H9 (cell line): Measurements from ENCODE around the gene FAM227B. TPM values are rescaled to one million over a fixed set of nuclear protein-coding genes. Genes with fewer than 3 reads are reported as not detected.

Experiments used
- DNase-seq: peaks from one replicate; pipeline ENCODE4 v3.0.0-alpha.2; 2017
- H2AFZ ChIP-seq: one replicate; pipeline ENCODE4 v1.6.1; 2013; ENCODE audit warnings: mild to moderate bottlenecking, low read length, control low read depth, moderate library complexity
- H2AK5ac ChIP-seq: 2 replicates; pipeline ENCODE4 v1.6.1; 2013; ENCODE audit warnings: low read length, control low read depth, mixed read lengths; ENCODE audit not compliant: insufficient read length
- H2BK120ac ChIP-seq: one replicate; pipeline ENCODE4 v1.6.1; 2013; ENCODE audit warnings: low read depth, mild to moderate bottlenecking, low read length, control low read depth, inconsistent platforms; ENCODE audit not compliant: poor library complexity, severe bottlenecking
- H2BK12ac ChIP-seq: 2 replicates; pipeline ENCODE4 v1.6.1; 2013; ENCODE audit warnings: low read length, control low read depth, mixed read lengths, low read depth; ENCODE audit not compliant: insufficient read length
- H2BK15ac ChIP-seq: 2 replicates; pipeline ENCODE4 v1.6.1; 2013; ENCODE audit warnings: low read depth, low read length, control low read depth
- H2BK20ac ChIP-seq: one replicate; pipeline ENCODE4 v1.6.1; 2013; ENCODE audit warnings: low read depth, mild to moderate bottlenecking, low read length, control low read depth, inconsistent platforms; ENCODE audit not compliant: poor library complexity, severe bottlenecking
- H2BK5ac ChIP-seq: 2 replicates; pipeline ENCODE4 v1.6.1; 2013; ENCODE audit warnings: low read length, control low read depth, mixed read lengths; ENCODE audit not compliant: insufficient read length
- H3K14ac ChIP-seq: 2 replicates; pipeline ENCODE4 v1.6.1; 2013; ENCODE audit warnings: low read length, control low read depth; ENCODE audit not compliant: insufficient read depth
- H3K18ac ChIP-seq: 2 replicates; pipeline ENCODE4 v1.6.1; 2013; ENCODE audit warnings: low read depth, mild to moderate bottlenecking, mixed read lengths, low read length, control low read depth; ENCODE audit not compliant: insufficient read length
- H3K23ac ChIP-seq: 2 replicates; pipeline ENCODE4 v1.6.1; 2013; ENCODE audit warnings: low read length, control low read depth, mixed read lengths, low read depth; ENCODE audit not compliant: insufficient read length
- H3K23me2 ChIP-seq: 2 replicates; pipeline ENCODE4 v1.6.1; 2013; ENCODE audit warnings: low read depth, mild to moderate bottlenecking, mixed read lengths, low read length, control low read depth; ENCODE audit not compliant: insufficient read length, poor library complexity, severe bottlenecking
- H3K27ac ChIP-seq: 2 replicates; pipeline ENCODE4 v1.5.1; 2013; ENCODE audit warnings: low read length, control low read depth, mixed read lengths, low read depth; ENCODE audit not compliant: insufficient read length
- H3K27me3 ChIP-seq: 2 replicates; pipeline ENCODE4 v1.6.1; 2013; ENCODE audit warnings: low read length, control low read depth, inconsistent platforms; ENCODE audit not compliant: insufficient read depth
- H3K4ac ChIP-seq: 2 replicates; pipeline ENCODE4 v1.6.1; 2013; ENCODE audit warnings: low read depth, mild to moderate bottlenecking, control low read depth, inconsistent platforms, low read length, moderate library complexity
- H3K4me1 ChIP-seq: 2 replicates; pipeline ENCODE4 v1.6.1; 2013; ENCODE audit warnings: low read length, control low read depth, inconsistent platforms; ENCODE audit not compliant: insufficient read depth
- H3K4me2 ChIP-seq: 2 replicates; pipeline ENCODE4 v1.6.1; 2013; ENCODE audit warnings: low read length, control low read depth, mixed read lengths; ENCODE audit not compliant: insufficient read length, insufficient read depth
- H3K56ac ChIP-seq: 2 replicates; pipeline ENCODE4 v1.6.1; 2013; ENCODE audit warnings: low read depth, mild to moderate bottlenecking, mixed read lengths, low read length, control low read depth; ENCODE audit not compliant: insufficient read length
- H3K79me1 ChIP-seq: 2 replicates; pipeline ENCODE4 v1.6.1; 2013; ENCODE audit warnings: low read depth, mild to moderate bottlenecking, moderate library complexity, low read length, control low read depth, inconsistent platforms; ENCODE audit not compliant: insufficient read depth, poor library complexity, severe bottlenecking
- H3K79me2 ChIP-seq: 2 replicates; pipeline ENCODE4 v1.6.1; 2013; ENCODE audit warnings: low read length, control low read depth, inconsistent platforms; ENCODE audit not compliant: insufficient read depth
- H3K9ac ChIP-seq: 2 replicates; pipeline ENCODE4 v1.6.1; 2013; ENCODE audit warnings: low read length, control low read depth, mixed read lengths; ENCODE audit not compliant: insufficient read length; ENCODE audit errors: extremely low read depth
- H3K9me3 ChIP-seq: one replicate; pipeline ENCODE4 v1.6.1; 2013; ENCODE audit warnings: low read depth, low read length, inconsistent platforms; ENCODE audit not compliant: control insufficient read depth
- H3T11ph ChIP-seq: one replicate; pipeline ENCODE4 v1.6.1; 2013; ENCODE audit warnings: mild to moderate bottlenecking, low read length, control low read depth, inconsistent platforms
- H4K20me1 ChIP-seq: one replicate; pipeline ENCODE4 v1.6.1; 2013; ENCODE audit not compliant: control insufficient read depth, insufficient read length, insufficient read depth
- H4K5ac ChIP-seq: 2 replicates; pipeline ENCODE4 v1.6.1; 2013; ENCODE audit warnings: low read depth, mild to moderate bottlenecking, mixed read lengths, low read length, control low read depth; ENCODE audit not compliant: insufficient read length
- H4K8ac ChIP-seq: replicated peaks from 2 replicates; pipeline ENCODE4 v1.6.1; 2013; ENCODE audit warnings: low read length, control low read depth, mixed read lengths, low read depth; ENCODE audit not compliant: insufficient read length
- H4K91ac ChIP-seq: 2 replicates; pipeline ENCODE4 v1.6.1; 2013; ENCODE audit warnings: low read depth, mild to moderate bottlenecking, moderate library complexity, mixed read lengths, low read length, control low read depth; ENCODE audit not compliant: insufficient read length
- H3K27ac Mint-ChIP-seq, 3 experiments: 2 replicates in 2 of 3; 3 replicates in 1 of 3; pipeline ENCODE4 v1.8.0; 2020 to 2021; ENCODE audit warnings: mixed read lengths in 3 of 3, mild to moderate bottlenecking in 1 of 3, moderate library complexity in 1 of 3
- H3K27me3 Mint-ChIP-seq: 2 replicates; pipeline ENCODE4 v1.8.0; 2021; ENCODE audit warnings: low read depth, mild to moderate bottlenecking, moderate library complexity, mixed read lengths
- H3K36me3 Mint-ChIP-seq, 3 experiments: 2 replicates in 2 of 3; 3 replicates in 1 of 3; pipeline ENCODE4 v1.8.0; 2020 to 2021; ENCODE audit warnings: low read depth in 3 of 3, mixed read lengths in 3 of 3; ENCODE audit not compliant: insufficient read depth in 1 of 3
- H3K4me1 Mint-ChIP-seq, 2 experiments: 2 replicates each; pipeline ENCODE4 v1.8.0; 2020; ENCODE audit warnings: mixed read lengths in 2 of 2
- H3K4me3 Mint-ChIP-seq, 2 experiments: 2 replicates in 1 of 2; 3 replicates in 1 of 2; pipeline ENCODE4 v1.8.0; 2020 to 2021; ENCODE audit warnings: mild to moderate bottlenecking in 2 of 2, mixed read lengths in 2 of 2, moderate library complexity in 1 of 2
- H3K9me3 Mint-ChIP-seq, 2 experiments: 2 replicates in 1 of 2; 3 replicates in 1 of 2; pipeline ENCODE4 v1.8.0; 2020; ENCODE audit warnings: mild to moderate bottlenecking in 2 of 2, mixed read lengths in 2 of 2, moderate library complexity in 1 of 2
- CTCF ChIP-seq: fragments of 200-600 bp; sonication (generic); conservative IDR thresholded peaks from 3 replicates; pipeline ENCODE4 v1.8.0; 2021; ENCODE audit warnings: antibody characterized with exemption, mild to moderate bottlenecking
- WGBS: extraction: QIAGEN DNeasy Blood & Tissue Kit; methylation state at CpG from one replicate; pipeline ENCODE4 v1.1.7; 2013; ENCODE audit warnings: missing lambda C conversion rate, low lambda C conversion rate, mixed read lengths; ENCODE audit not compliant: insufficient read length; ENCODE audit errors: extremely low coverage; 5-methylcytosine and 5-hydroxymethylcytosine counted together
- total RNA-seq: library from RNA; stranded (reverse); gene quantifications from 2 replicates; pipeline ENCODE4 v1.2.1, GENCODE V29; 2021

FAM227B gene
- total RNA-seq, 1 experiment from 2014 or later: 5.5 TPM

- Histone ChIP-seq H3K79me1 (no peaks in the 10 kb centered on the region), H3K23me2 (no peaks in the 10 kb centered on the region), H3K23ac (no peak overlapping the region), H3K4me2 (no peak overlapping the region), H3K4ac (no peak overlapping the region), H2AK5ac (no peak overlapping the region), H2BK15ac (no peak overlapping the region), H3T11ph (no peak overlapping the region), H2BK5ac (no peak overlapping the region), H4K20me1 (no peaks in the 10 kb centered on the region), H2BK20ac (no peak overlapping the region), H2AFZ (no peak overlapping the region), H3K9ac (peak overlapping the region; percentile 37), H3K79me2 (no peaks in the 10 kb centered on the region), H3K18ac (no peak overlapping the region), H3K27me3 (no peaks in the 10 kb centered on the region), H3K56ac (no peak overlapping the region), H2BK12ac (no peak overlapping the region), H4K5ac (no peak overlapping the region), H3K4me1 (no peaks in the 10 kb centered on the region), H2BK120ac (no peak overlapping the region), H3K9me3 (no peaks in the 10 kb centered on the region), H4K91ac (no peak overlapping the region), H3K14ac (no peak overlapping the region), H4K8ac (no peak overlapping the region), H3K27ac (no peak overlapping the region)
- peak overlapping the region in 2 of 3 experiments; percentile 2 to 15; a peak in 1 of 7 replicates for H3K27ac Mint-ChIP-seq
- no peaks in the 10 kb centered on the region for H3K27me3 Mint-ChIP-seq
- DNase-seq: no peak
- peaks cover 6 to 20% (median 18%) of the 10 kb centered on the region in 3 experiments; a peak in 6 of 7 replicates for H3K36me3 Mint-ChIP-seq
- TF ChIP-seq CTCF: no peak
- no peak overlapping the region for H3K4me3 Mint-ChIP-seq
- no CpG with 5 or more reads among the region's 4 CpGs for WGBS
- H3K4me1 Mint-ChIP-seq: peaks cover 4 to 9% of the 10 kb centered on the region in 2 experiments
- H3K9me3 Mint-ChIP-seq: no peaks in the 10 kb centered on the region
Observed at GRCh38 chr15:49637857-49638256, 17.2 kb upstream of the FAM227B start.
